HG02798 (cell line): ENCODE measurements around the gene COQ8B.

Experiments used
- ATAC-seq: cut with Tn5 transposase; IDR thresholded peaks from one replicate; pipeline ENCODE4 v1.9.1; 2021; ENCODE audit warnings: mild to moderate bottlenecking; ENCODE audit not compliant: unreplicated experiment, poor library complexity

Gene COQ8B

DNA sequence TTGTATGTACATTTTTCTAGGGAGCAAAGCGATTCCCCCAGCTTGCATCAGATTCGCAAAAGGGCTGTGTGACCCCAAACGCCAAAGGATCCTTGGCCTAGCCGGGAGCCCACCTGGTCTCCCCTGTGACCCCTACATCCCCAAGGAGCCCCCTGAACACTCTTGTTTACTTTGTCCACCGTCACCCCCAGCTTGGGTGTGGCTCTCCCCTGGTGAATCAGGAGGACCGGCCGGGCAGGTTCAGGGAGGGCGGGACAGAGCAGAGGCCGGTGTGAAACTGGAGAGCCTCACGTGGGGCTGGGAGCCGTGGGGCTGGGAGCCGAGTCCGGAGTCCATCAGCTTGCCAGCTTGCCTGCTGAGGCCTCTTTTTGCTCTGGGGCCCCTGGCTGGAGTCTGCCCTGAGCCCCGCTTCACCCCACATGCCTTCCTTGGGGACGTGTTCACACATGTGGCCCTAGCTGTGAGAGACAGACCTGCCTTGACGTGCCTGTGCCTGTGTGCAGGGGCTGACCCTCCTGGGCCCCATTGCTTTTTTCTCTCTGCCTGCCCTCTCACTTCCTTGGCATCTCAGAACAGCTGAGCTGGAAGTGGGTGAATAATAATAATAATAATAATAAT lies 2.2 kb upstream of the COQ8B start:
- no peak for ATAC-seq

DNA sequence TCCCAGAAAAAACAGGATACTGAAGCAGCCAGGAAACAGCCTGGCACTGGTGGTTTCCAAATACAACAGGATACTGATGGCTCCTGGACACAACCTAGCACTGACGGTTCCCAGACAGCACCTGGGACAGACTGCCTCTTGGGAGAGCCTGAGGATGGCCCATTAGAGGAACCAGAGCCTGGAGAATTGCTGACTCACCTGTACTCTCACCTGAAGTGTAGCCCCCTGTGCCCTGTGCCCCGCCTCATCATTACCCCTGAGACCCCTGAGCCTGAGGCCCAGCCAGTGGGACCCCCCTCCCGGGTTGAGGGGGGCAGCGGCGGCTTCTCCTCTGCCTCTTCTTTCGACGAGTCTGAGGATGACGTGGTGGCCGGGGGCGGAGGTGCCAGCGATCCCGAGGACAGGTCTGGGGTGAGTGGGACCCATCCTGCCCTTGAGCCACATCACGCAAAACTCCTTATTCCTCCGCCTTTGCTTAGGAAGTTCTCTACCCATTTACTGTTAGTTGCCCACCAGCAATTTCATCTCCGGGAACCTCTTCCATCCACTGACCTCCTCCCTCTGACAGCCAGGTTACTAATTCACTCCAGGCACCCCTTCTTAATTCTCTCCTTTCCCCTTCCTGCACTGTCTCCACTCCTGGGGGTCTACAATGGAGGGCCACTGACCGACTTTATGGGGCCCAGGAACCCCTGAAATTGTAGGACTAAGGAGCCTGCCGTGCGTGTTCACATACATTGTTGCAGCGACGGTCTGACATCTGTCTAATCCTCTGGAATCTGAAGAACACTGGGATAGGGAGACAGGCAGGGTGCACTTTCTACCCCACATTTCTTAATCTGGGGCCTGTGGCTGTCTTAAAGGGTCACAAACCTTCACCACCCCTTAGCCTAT lies 1.4 kb upstream of the COQ8B start:
- ATAC-seq, result no peak

DNA sequence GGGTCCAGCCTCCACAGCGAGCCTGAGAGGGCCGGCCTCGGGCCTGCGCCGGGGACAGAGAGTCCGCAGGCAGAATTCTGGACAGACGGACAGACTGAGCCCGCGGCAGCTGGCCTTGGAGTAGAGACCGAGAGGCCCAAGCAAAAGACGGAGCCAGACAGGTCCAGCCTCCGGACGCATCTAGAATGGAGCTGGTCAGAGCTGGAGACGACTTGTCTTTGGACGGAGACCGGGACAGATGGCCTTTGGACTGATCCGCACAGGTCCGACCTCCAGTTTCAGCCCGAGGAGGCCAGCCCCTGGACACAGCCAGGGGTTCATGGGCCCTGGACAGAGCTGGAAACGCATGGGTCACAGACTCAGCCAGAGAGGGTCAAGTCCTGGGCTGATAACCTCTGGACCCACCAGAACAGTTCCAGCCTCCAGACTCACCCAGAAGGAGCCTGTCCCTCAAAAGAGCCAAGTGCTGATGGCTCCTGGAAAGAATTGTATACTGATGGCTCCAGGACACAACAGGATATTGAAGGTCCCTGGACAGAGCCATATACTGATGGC lies 716 bp upstream of the COQ8B start:
- no peak for ATAC-seq

DNA sequence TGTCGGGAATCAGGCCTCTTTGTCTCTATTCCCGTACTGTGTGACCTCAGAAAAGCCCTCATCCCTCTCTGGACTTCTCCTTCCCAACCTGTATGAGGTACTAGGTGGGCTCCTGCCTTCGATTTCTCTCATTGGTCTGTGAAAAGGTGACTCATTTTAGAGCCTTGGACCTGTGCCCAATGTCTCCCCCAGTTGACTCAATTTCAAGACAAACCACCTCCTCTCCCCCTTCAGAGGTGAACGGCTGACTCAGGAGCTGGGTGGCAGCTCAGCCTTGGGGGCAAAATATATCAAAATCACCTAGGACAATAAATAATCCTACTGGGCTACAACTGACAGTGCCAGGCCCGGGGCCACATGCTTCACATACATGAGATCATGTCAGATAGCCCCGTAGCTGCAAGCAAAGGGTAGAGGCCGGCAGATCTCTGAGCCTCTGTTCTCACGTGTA lies 630 bp downstream of the COQ8B start:
- no peak for ATAC-seq

DNA sequence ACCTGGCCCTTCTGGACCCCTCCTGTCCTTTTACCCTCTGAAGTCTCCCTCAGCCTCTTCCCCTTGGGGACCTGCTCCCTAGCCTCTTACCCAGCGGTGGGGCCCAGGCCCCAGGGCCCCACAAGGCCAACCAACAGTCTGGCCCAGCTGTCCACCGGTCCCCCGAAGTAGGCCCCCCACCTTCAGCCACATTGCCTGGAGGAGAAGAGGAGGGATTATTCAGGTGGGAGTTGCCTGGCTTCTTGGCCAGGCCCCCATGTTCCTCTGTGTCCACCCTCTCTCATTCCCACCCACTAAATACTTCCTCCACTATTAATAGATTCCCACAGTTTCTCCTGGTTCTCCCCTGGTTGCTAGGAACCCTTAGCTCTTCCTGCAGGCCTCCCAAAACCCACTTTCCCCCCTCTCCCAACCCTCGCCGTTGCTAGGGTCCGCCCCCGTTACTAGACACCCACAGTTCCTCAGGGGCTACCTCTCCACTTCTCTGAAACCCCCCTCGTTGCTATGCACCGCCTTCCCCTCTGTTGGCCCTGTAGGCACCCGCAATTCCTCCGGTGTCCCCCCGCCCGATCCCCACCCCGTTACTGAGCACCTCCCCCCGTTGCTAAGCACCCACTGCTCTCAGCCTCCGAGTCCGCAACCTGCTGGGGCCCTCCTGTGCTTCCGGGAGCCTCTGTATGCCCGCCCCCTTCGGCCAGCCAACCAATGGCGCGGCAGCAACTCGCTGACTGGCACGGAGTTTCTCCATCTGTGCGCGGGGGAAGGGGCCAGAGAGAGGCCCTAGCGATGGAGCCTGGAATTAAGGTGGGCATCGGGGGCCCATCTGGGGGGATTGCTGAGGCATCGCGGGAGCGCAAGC lies 2.0 kb downstream of the COQ8B start:
- ATAC-seq, result peak; percentile 58

DNA sequence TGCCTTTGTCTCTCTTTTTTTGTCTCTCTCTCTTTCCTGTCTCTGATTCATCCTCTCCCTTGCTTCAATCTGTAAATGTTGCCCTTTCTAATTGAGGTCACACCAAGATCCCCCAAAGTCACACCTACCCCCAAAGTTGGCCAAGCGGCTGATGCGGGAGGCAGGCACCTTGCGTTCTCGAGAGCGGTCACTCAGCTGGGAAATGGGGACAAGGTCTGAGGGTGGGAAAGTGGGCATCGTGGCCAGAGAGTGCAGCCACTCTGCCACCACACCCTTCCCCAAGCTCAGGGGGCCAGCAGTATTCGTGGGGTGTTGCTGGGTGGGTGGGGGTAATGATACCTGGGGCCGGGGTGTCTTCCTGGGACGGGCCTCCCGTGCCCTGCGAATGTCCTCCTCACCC lies 2.7 kb downstream of the COQ8B start:
- no peak for ATAC-seq

DNA sequence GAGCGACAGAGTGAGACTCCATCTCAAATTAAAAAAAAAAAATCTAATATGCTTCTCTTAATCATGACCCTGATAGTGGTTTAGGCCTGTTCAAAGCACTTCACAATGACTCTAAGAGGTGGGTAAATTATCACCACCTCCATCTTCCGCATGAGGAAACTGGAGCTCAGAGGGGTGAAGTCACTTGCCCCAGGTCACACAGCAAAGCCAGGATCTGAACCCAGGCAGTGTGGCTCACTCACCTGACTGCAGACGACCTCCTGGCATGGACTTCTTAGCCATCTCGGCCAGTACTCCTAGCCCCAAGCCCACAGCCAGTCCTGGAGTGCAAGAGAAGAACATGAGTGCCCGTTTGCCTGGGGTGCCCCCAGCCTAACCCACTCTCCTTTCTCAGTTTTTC lies 6.9 kb downstream of the COQ8B start:
- no peak for ATAC-seq

DNA sequence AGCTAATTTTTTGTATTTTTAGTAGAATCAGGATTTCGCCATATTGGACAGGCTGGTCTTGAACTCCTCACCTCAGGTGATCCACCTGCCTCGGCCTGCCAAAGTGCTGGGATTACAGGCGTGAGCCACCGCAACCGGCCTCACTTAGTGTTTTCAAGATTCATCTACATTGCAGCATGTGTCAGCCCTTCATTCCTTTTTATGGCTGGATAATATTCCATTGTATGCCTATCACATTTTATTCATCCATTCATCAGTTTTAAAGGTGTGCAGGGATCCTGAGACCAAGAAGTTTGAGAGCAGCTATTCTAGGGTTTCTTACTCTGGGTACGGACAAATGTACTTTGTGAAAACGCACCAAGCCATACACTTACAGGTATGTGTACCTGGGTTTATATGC lies 9.1 kb downstream of the COQ8B start:
- no peak for ATAC-seq

DNA sequence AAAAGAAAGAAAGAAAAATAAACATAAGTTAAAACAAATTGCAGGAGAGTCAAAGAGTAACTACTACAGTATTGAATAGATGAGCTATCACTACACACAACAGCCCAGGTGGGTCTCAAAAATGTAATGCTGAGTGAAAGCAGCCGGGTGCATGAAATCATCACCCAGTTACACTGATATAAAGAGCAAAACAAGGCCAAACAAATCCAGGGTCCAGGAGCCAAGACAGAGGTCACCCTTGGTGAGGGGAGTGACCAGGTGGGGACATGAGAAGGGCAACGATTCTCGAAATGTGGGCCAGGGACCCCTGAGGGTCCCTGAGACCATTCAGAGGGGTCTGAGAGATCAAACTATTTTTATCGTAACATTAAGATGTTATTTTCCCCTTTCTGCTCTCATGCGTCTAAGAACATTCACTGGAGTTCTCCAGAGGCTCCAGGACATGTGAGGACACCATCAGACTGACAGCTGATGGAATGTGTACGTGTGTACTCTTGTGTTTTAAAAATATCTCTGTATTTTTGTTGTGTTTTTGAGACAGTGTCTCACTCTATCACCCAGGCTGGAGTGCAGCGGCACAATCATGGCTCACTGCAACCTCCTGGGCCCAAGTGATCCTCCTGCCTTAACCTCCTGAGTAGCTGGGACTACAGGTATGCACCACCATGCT lies 10.6 kb downstream of the COQ8B start:
- no peak for ATAC-seq

DNA sequence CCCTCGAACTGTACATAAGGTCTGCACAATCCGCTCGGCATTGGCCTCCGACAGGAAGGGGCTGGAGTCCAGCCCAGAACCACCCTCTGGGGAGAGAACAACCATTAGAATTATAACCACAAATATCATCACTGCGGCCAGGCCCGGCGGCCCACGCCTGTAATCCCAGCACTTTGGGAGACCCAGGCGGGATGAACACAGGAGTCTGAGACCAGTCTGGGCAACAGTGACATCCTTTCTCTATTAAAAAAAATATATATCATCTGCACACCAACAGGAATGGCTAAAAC lies 11.4 kb downstream of the COQ8B start:
- no peak for ATAC-seq

DNA sequence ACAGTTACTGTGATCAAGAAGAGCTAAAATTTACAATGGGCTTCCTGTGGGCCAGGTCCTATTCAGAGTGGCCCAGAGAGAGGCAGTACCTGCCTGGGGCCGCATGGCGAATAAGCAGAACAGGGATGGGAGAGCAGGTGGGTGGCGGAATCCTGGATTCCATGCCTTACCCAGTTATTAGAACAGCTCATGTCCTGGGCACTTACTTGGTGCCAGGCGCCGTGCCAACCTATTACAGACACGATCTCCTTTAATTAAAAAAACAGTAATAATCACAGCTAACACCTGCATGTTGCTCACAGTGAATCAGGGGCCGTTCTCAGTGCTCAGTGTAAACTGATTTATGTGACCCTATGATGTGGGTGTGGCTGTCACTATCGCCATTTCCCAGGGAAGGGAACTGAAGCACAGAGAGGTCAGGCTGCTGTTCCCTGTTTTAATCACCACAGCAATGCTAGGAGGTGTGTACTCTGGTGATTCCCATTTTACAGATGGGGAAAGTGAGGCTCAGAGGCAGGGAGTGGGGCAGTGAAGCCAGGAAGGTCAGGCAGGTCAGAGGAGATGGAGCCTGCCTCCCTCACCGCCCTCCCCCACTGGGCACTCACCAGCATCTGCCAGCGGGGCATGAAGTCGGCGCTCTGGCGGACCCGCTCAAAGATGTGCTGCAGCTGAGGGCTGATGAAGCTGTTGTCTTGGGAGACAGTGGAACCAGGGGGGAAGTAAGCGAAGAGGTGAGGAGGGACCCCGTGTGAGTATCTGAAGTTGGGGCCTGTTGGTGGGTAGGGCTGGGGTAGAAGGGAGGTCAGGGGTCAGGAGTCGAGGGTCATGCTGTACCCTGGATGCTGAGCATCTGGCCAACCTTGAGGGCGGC lies 12.0 kb downstream of the COQ8B start:
- no peak for ATAC-seq

DNA sequence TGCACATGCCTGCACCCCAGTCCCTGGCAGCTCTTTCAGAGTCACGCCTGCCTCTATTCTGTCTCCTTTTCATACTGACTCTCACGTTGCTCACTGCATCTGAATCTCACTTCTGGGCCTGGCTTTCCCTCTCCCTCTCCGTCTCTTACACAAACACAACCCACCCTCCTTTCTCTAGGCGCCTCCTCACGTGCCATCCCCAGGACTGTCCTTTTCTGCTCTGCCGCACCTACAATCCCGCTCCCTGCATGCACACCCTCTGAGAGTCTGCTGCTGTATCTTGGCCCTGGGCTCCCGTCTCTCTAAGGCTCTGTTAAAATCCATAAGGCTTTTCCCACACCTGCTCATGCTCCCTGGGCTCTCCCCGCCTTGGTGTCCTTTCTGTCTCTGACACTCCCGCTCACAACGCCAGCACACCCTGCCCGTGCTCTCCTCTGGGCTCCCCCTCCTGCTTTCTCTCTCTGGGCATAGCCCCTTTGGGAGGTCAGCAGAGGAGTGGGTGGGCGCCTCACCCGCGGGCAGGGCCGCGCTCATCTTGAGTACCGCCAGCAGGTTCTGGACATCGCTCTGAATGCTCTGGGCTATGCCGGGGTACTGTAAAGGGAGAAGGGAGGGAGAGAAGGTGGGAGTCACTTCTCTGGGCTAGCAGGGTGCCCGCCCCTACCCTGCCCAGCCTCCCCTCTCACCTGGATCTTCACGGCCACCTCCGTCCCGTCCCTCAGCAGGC lies 13.5 kb downstream of the COQ8B start:
- ATAC-seq, result no peak

DNA sequence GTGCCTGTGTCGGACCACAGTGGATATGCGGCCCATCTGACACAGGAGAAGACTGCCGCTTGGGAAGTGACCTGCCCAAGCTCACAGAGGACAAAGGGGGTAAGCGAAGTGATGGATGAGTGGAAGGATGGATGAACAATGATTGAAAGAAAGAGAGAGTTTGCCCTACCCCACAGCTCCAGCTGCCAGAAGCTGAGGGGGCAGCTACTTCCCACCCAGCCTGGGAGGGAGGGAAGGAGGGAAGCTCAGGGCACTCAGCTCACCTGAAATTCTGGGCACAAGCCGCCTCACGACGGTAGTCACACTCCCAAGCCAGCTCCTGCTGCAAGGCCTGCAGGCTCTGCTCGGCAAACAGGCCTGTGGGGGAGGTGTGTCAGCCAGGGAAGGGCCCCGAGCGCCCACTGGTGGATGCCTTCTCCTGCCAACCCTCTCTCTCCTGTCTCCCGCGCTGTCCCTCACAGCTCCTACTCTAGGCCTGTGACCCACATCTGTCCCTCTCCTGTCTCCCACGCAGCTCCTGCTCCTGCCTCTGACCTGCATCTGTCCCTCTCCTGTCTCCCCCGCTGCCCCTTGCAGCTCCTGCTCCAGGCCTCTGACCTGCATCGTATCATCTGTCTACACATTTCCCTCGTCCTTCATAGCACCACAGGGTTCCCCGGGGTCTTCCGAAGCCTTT lies 14.2 kb downstream of the COQ8B start:
- no peak for ATAC-seq

DNA sequence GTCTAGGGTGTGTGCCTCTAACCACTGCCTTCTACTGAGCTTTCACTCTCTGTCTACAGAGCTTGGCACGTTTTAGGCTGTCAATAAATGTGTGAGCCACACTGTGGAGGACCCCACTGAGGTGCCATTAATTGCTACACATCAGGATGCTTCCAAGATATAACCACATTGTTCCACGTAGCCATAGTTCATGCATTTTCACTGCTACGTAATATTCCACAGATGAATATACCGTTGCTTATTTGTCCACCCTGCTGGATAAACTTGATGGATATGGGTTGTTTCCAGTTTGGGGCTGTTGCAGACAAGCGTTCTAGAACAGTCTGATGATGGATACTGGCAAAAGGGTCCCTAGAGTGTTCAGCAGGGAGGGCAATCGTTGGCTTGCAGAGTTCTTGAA lies 14.9 kb downstream of the COQ8B start:
- ATAC-seq, result no peak

DNA sequence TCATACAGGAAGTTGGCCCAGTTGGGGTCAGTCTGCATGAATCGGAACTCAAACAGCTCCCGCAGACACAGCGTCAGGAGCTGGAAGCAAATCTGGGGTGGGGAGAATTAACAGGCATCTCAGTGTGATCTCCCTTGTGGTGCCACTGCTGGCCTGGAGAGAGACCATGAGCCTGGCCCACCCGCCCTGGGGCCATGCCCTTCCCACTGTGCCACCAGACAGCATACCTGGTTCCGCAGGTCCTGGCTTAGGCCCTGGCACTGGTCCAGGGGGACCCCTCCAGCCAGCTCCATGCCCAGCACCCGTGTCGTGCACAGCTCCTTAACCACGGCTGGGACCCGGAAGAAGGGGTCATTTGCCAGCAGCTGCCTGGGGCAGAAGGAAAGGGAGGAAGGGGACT lies 16.6 kb downstream of the COQ8B start:
- no peak for ATAC-seq

DNA sequence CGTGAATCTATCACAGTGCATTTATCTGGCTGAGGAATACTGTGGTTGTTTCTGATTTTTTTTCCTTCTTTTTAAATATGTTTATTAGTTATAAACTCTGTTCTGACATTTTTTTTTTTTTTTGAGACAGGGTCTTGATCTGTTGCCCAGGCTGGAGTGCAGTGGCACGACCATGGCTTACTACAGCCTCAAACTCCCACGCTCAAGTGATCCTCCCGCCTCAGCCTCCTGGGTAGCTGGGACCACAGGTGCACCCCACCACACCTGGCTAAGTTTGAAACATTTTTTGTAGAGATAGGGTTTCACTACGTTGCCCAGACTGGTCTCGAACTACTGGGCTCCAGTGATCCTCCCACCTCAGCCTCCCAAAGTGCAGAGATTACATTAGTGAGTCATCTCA lies 19.7 kb downstream of the COQ8B start:
- ATAC-seq, result no peak

DNA sequence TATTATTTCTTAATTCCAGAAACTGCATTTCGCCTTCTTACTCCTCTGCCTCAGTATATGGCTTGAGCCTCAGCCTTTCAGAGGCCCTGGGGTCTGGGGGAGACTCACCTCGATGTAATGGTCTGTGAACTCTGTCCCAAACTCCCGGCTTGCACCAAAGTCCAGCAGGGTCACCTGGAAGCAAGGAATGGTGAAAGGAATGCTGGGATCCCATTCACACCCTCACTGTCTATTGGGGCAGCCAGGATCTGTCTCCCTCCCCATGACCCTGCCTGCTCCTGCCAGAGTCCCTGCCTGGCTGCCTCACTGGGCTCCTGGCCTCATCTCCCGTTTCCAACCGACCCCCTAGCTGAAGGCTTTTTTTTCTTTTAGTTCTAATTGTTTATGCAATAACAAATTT lies 20.8 kb downstream of the COQ8B start:
- no peak for ATAC-seq

DNA sequence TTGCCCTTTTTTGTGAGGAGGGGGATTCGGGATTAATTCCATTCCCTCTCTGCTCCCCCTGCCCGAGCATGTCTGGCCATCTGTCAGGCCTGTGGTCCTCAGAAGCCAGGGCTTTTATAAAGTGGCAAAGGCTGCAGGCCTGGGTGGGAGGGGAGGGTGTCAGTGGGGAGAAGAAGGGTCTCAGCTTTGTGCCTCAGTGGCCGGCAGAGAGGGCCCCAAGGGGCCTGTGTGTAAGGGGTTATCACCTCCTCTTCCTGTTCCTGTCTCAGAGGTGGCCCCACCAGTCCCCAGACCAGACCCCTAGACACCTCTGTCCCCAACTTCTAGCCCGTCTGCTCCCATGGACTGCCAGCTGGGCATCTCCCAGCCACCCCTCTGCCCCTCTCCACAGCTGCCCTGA lies 22.8 kb downstream of the COQ8B start:
- ATAC-seq, result no peak
